OCI-LY1 (cell line): Measurements from ENCODE around the gene CDH13.

ENCODE experiments used
- H2AFZ ChIP-seq: fragments of 200-600 bp; sonication (generic), shearing (Covaris generic); 2 replicates; pipeline ENCODE4 v1.6.0; 2014; ENCODE audit warnings: antibody characterized with exemption, mild to moderate bottlenecking, low read length
- H3F3A ChIP-seq: fragments of 200-600 bp; sonication (generic), shearing (Covaris generic); 2 replicates; pipeline ENCODE4 v1.6.0; 2014; ENCODE audit warnings: mild to moderate bottlenecking, antibody characterized with exemption, low read length, moderate library complexity; ENCODE audit not compliant: insufficient read depth
- H3K27ac ChIP-seq: fragments of 200-600 bp; sonication (generic); 2 replicates; pipeline ENCODE4 v1.5.1; 2014; ENCODE audit warnings: low read length, mixed run types, mild to moderate bottlenecking, low read depth; ENCODE audit not compliant: poor library complexity, severe bottlenecking
- H3K27me3 ChIP-seq: fragments of 200-600 bp; sonication (generic); 2 replicates; pipeline ENCODE4 v1.6.0; 2014; ENCODE audit warnings: antibody characterized with exemption, mild to moderate bottlenecking, low read length, moderate library complexity; ENCODE audit not compliant: insufficient read depth
- H3K36me3 ChIP-seq: fragments of 200-600 bp; sonication (generic); 2 replicates; pipeline ENCODE4 v1.6.1; 2014; ENCODE audit warnings: mild to moderate bottlenecking, antibody characterized with exemption, low read length, moderate library complexity, mixed read lengths; ENCODE audit not compliant: insufficient read depth
- H3K4me1 ChIP-seq: fragments of 200-600 bp; sonication (generic); 2 replicates; pipeline ENCODE4 v1.5.1; 2014; ENCODE audit warnings: mild to moderate bottlenecking, low read length, moderate library complexity; ENCODE audit not compliant: insufficient read depth, severe bottlenecking
- H3K4me2 ChIP-seq: fragments of 200-600 bp; sonication (generic), shearing (Covaris generic); 2 replicates; pipeline ENCODE4 v1.6.1; 2014; ENCODE audit warnings: low read length
- H3K4me3 ChIP-seq: fragments of 200-600 bp; sonication (generic); 2 replicates; pipeline ENCODE4 v1.5.1; 2014; ENCODE audit warnings: low read length, low read depth, mild to moderate bottlenecking, mixed read lengths; ENCODE audit not compliant: poor library complexity, severe bottlenecking
- H3K79me2 ChIP-seq: fragments of 200-600 bp; shearing (Covaris generic); 2 replicates; pipeline ENCODE4 v1.6.1; 2016; ENCODE audit warnings: mixed run types, low read length, mixed read lengths; ENCODE audit not compliant: insufficient read depth
- H3K9ac ChIP-seq: fragments of 200-600 bp; sonication (generic), shearing (Covaris generic); 2 replicates; pipeline ENCODE4 v1.6.1; 2014; ENCODE audit warnings: mild to moderate bottlenecking, low read length, mixed read lengths
- H3K9me2 ChIP-seq: fragments of 200-600 bp; sonication (generic), shearing (Covaris generic); 2 replicates; pipeline ENCODE4 v1.6.1; 2014; ENCODE audit warnings: low read depth, mild to moderate bottlenecking, low read length, mixed read lengths
- H3K9me3 ChIP-seq: fragments of 200-600 bp; shearing (Covaris generic); 2 replicates; pipeline ENCODE4 v1.6.1; 2014; ENCODE audit warnings: low read length, mixed read lengths
- H4K20me1 ChIP-seq: fragments of 200-600 bp; sonication (generic), shearing (Covaris generic); 2 replicates; pipeline ENCODE4 v1.6.0; 2016; ENCODE audit warnings: mild to moderate bottlenecking, low read length; ENCODE audit not compliant: insufficient read depth
- CTCF ChIP-seq: fragments of 200-600 bp; sonication (generic), shearing (Covaris generic); IDR thresholded peaks from 2 replicates; pipeline ENCODE4 v1.5.1; 2017; ENCODE audit warnings: mild to moderate bottlenecking, antibody characterized with exemption, low read length, moderate library complexity, mixed read lengths
- EZH2 ChIP-seq: fragments of 200-600 bp; sonication (generic), shearing (Covaris generic); IDR thresholded peaks from 2 replicates; pipeline ENCODE4 v1.8.0; 2017; ENCODE audit warnings: borderline replicate concordance, mixed run types, mild to moderate bottlenecking, antibody characterized with exemption, low read length, moderate library complexity, mixed read lengths

The CDH13 gene

GRCh38 chr16:83814659-83814985 lies 1187.9 kb downstream of the CDH13 start:
- Histone ChIP-seq H3K9me3 (no peaks in the 10 kb centered on the region), H4K20me1 (no peaks in the 10 kb centered on the region), H3K27me3 (no peaks in the 10 kb centered on the region), H3K79me2 (no peaks in the 10 kb centered on the region), H3K36me3 (peaks cover 39% of the 10 kb centered on the region), H3K4me2 (peak overlapping the region; percentile 19; the same call in 1 of the 2 replicates), H2AFZ (no peak overlapping the region), H3K9me2 (no peaks in the 10 kb centered on the region), H3K9ac (no peak overlapping the region; the same call in 1 of the 2 replicates), H3F3A (no peaks in the 10 kb centered on the region), H3K4me3 (no peak overlapping the region), H3K4me1 (peaks cover 58% of the 10 kb centered on the region), H3K27ac (peak overlapping the region; percentile 88)
- no peak for TF ChIP-seq EZH2
- no peak for TF ChIP-seq CTCF

- Histone ChIP-seq H3K79me2 (no peaks in the 10 kb centered on the region), H3K9ac (no peak overlapping the region), H3K36me3 (peaks cover 15% of the 10 kb centered on the region), H3F3A (no peaks in the 10 kb centered on the region), H2AFZ (no peak overlapping the region), H3K4me3 (no peak overlapping the region), H3K27ac (no peak overlapping the region), H3K27me3 (no peaks in the 10 kb centered on the region), H3K9me3 (no peaks in the 10 kb centered on the region), H3K4me1 (peaks cover 34% of the 10 kb centered on the region), H3K4me2 (no peak overlapping the region), H3K9me2 (no peaks in the 10 kb centered on the region), H4K20me1 (no peaks in the 10 kb centered on the region)
- TF ChIP-seq EZH2, result no peak
- no peak for TF ChIP-seq CTCF
Measured at GRCh38 chr16:83817022-83817421, 1190.3 kb downstream of the CDH13 start.

GRCh38 chr16:83818276-83818675 lies 1191.5 kb downstream of the CDH13 start:
- Histone ChIP-seq H3K9ac (no peak overlapping the region), H3K9me2 (no peaks in the 10 kb centered on the region), H3K4me2 (no peak overlapping the region), H3K4me1 (peaks cover 22% of the 10 kb centered on the region), H3K36me3 (peaks cover 2% of the 10 kb centered on the region), H4K20me1 (no peaks in the 10 kb centered on the region), H3K27me3 (no peaks in the 10 kb centered on the region), H2AFZ (no peak overlapping the region), H3K27ac (no peak overlapping the region), H3F3A (no peaks in the 10 kb centered on the region), H3K79me2 (no peaks in the 10 kb centered on the region), H3K9me3 (no peaks in the 10 kb centered on the region), H3K4me3 (no peak overlapping the region)
- TF ChIP-seq CTCF (no peak), EZH2 (no peak)
